ENCODE data around the gene KLHL1.

KLHL1 gene

DNA sequence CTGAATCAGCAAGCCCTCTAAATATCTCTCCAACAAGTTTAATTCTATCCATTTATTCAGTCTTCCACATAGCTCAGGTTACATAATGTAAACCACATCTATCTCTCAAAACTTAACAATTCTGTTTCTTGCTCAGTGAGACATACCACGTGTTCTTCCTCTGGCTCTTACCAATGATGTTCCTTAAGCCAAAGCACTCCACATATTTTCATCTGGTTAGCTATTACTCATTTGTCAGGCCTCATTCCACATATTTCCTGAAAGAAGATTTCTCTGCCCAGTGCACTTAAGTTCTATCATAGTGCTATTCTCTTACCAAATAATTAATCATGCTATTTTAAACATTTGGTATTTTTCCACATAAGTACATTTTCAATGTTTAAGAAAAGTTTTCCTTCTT is 403.9 kb downstream of the KLHL1 start:
- DNase-seq (ENCODE audit: low read depth in 3 of 3, low spot score in 1 of 3) = no peak

DNA sequence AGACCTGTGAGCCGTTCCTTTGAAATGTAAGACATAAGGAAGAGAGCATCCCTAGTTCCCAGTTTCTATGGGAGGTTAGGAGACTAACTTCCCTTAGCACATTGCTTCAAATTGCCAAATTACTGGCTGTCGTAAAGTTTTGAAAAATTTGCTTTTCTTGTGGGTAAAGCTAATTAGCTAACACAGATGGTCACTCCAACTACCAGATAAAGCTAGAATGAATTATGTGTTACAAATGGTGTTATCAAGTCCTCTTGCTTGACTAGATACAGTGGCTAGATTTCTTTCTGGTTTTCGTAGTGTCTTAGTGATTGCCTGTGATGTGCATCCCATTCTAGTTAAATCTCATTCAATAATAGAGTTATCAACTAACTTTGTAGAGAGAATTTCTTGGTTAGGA is 417.3 kb downstream of the KLHL1 start:
- DNase-seq (ENCODE audit: low read depth in 3 of 3, low spot score in 1 of 3) = no peak

DNA sequence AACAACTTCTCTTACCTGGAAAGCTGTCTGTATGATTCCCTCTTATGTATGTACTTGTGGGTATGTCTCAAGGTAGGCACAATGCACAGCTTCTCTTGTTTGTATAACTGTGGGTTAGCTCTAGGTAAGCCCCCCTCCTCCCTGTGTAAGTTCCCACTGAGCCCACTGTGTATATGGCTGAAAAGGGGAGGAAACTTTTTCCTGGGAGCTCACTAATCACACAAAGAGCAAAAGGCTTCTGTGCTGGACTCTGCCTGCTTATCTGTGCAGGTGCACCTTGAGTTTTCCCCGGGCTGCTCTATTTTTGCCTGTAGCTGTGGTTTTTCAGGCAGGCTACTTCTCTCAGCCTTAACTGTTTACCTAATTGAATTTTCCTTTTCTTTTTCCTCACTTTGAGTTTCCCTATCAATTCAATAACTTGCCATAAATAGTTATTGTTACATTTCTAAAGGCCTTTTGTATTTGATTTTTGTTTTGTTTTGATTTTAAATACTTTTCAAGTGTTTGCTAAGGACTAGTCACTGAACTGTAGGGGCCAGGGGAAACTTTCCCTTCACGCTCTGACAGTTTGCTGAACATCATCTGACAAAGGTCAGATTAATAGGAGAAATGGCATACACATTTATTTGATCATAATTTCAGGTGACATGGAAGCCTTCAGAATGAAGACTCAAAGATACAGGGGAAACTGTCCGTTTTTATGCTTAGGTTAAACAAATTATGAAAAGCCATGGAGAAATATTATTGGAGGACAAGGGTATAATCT is 424.1 kb downstream of the KLHL1 start:
- no peak for DNase-seq (ENCODE audit: low read depth in 3 of 3, low spot score in 1 of 3)

DNA sequence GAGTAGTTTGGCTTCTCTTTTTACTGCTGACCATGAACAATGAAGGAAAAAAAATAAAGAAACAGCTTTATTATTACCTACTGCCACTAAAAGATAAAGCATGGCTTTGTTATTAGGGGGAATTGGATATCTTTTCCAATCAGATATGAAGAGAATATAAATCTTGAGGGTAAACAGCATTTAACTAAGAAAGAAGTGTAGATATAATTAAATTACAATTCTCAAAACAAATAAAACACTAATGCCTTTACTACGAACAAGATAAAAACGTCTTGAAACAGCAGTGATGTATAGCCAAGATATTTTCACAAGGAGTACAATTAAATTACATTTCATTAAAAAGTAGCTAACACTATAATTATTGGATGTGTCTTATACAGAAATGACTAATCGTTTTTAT is 426.5 kb downstream of the KLHL1 start:
- DNase-seq (ENCODE audit: low read depth in 3 of 3, low spot score in 1 of 3) = no peak

DNA sequence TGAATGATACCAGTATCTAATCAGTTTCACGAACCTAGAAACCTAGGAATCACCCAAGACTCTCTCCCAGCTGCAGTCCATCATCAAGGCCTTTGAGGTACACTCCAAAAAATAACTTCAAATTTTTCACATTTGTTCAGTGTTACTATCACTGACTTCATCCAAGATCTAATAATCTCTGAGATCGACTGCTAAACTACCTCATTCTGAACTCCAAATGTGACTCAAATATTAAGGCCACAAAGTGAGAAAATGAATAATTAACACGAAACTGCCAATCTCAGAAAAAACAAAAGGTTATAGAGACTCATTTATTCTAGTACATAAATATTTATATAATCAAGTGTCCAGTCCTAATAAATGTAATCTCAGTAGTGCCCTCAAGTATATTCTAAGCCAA is 430.9 kb downstream of the KLHL1 start:
- DNase-seq (ENCODE audit: low read depth in 3 of 3, low spot score in 1 of 3) = no peak

DNA sequence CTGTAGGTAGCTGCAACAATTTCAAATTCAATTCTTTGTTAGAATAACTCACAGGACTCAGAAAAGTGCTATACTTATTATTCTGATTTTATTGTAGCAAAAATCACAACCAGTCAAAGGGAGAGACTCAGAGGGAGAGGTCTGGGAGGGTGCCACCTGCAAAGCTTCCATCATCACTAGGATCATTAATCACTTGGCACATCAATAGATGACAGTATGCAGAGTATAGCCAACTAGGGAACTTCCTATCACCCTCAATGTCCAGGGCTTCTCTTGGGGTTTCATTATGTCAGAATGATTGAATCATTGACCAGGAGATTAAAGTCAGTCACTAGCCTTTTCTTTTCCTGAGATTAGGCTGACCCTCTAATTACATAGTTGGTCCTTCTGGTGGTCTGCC is 432.0 kb downstream of the KLHL1 start:
- DNase-seq (ENCODE audit: low read depth in 3 of 3, low spot score in 1 of 3) = no peak

DNA sequence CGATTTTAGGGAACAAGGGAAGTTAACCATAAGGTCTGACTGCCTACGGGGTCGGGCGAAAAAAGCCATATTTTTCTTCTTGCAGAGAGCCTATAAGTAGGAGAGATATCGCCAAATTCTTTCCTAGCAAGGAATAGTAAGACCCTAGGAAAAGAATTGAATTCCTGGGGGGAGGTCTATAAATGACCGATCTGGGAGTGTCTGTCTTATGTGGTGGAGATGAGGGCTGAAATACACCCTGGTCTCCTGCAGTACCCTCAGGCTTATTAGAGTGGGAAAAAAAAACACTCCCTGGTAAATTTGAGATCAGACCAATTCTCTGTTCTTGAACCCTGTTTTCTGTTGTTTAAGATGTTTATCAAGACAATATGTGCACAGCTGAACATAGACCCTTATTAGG is 448.1 kb downstream of the KLHL1 start:
- no peak for DNase-seq (ENCODE audit: low read depth in 3 of 3, low spot score in 1 of 3)

DNA sequence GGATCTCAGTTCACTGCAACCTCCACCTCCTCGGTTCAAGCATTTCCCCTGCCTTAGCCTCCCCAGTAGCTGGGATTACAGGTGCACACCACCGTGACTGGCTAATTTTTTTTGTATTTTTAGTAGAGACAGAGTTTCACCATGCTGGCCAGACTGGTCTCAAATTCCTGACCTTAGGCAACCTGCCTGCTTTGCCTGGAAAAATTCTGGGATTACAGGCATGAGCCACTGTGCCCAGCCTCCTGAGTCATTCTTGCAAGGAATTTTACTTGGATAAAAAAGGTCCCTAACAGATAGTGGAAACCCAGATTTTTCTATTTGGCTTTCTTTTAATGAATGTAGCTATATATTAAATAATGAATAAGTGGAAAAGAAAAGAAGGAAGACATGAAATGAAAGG is 450.6 kb downstream of the KLHL1 start:
- DNase-seq (ENCODE audit: low read depth in 3 of 3, low spot score in 1 of 3) = no peak

DNA sequence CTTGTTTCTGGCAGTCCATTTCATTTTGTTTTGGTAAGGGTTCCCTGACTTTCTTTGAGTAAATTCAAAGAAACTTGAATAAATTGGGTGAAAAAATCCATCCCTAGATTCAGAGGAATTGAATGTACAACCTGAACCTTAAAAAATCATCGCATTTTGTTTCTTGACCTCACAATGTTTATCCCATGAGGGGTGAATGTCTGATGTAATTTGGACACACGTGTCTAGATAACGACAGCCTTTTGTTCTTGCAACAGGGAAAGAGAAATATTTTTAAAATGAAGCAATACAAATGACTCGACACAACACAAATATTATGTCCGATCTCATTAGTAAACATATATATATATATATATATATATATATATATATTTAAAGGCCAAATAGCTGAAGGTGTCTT is 453.9 kb downstream of the KLHL1 start:
- DNase-seq (ENCODE audit: low read depth in 3 of 3, low spot score in 1 of 3) = no peak

Data from stimulated activated CD4-positive, alpha-beta T cell treated with anti-CD3 and anti-CD28 coated beads, TNF-alpha, amount 100 ng/mL, for 1 hour (primary cell).